Lung (tissue), 12 donors: ENCODE measurements around the gene AGAP1. TPM values are rescaled to one million over a fixed set of nuclear protein-coding genes. Genes with fewer than 3 reads are reported as not detected.
"Not testable (repeated sequence)": the region's sequence is repeated elsewhere in the genome, so short reads cannot be mapped to it uniquely, and the experiment has no call there.

Source experiments
- ATAC-seq: fragments of 200-7000 bp; cut with Tn5 transposase; one replicate; pipeline ENCODE4 v1.9.1; 2020; ENCODE audit warnings: moderate number of reproducible peaks; ENCODE audit not compliant: insufficient read depth, low FRiP score
- DNase-seq, 3 donors: peaks; one replicate each; pipeline ENCODE4 v3.0.0-alpha.2; 2013 to 2017
- H3K27ac ChIP-seq, 2 donors: one replicate each; pipeline ENCODE4 v1.5.1; 2013; ENCODE audit warnings: mild to moderate bottlenecking in 2 of 2, moderate library complexity in 2 of 2, control low read depth in 1 of 2, inconsistent platforms in 1 of 2, low read depth in 1 of 2, low read length in 1 of 2
- H3K27me3 ChIP-seq, 3 donors: one replicate each; pipeline ENCODE4 v1.5.1; 2013; ENCODE audit warnings: low read length in 2 of 3; ENCODE audit not compliant: control insufficient read depth in 3 of 3, insufficient read depth in 3 of 3
- H3K36me3 ChIP-seq, 4 donors: one replicate each; pipeline ENCODE4 v1.5.1; 2013; ENCODE audit warnings: low read length in 4 of 4, mild to moderate bottlenecking in 1 of 4, moderate library complexity in 1 of 4; ENCODE audit not compliant: control insufficient read depth in 4 of 4, insufficient read depth in 4 of 4
- H3K4me1 ChIP-seq, 5 donors: one replicate each; pipeline ENCODE4 v1.5.1; 2013; ENCODE audit warnings: low read length in 5 of 5, mild to moderate bottlenecking in 2 of 5, moderate library complexity in 1 of 5; ENCODE audit not compliant: control insufficient read depth in 5 of 5, insufficient read depth in 5 of 5
- H3K4me3 ChIP-seq: one replicate; pipeline ENCODE4 v1.5.1; 2013; ENCODE audit warnings: mild to moderate bottlenecking, control low read depth, moderate library complexity
- H3K9ac ChIP-seq, 2 donors: one replicate each; pipeline ENCODE4 v1.5.1; 2013; ENCODE audit warnings: low read length in 2 of 2, control low read depth in 1 of 2; ENCODE audit not compliant: insufficient read depth in 1 of 2
- H3K9me3 ChIP-seq, 4 donors: one replicate each; pipeline ENCODE4 v1.5.1; 2013; ENCODE audit warnings: low read length in 3 of 4, mild to moderate bottlenecking in 1 of 4, moderate library complexity in 1 of 4; ENCODE audit not compliant: control insufficient read depth in 4 of 4, insufficient read depth in 3 of 4
- CTCF ChIP-seq: IDR thresholded peaks from 2 replicates; pipeline ENCODE4 v1.5.1; 2012; ENCODE audit warnings: mild to moderate bottlenecking; ENCODE audit errors: control extremely low read depth, extremely low read depth
- WGBS, 2 donors: extraction: QIAGEN DNeasy Blood & Tissue Kit; methylation state at CpG; one replicate each; pipeline ENCODE4 v1.1.7; 2013; 5-methylcytosine and 5-hydroxymethylcytosine counted together
- polyA plus RNA-seq, 2 donors: library from polyadenylated mRNA; stranded (reverse); fragments of 200-250 nt; gene quantifications; one replicate each; pipeline ENCODE4 v1.2.1, GENCODE V29; 2013
- total RNA-seq, 2 donors: library from RNA; depleted of rRNA in 1 of 2; stranded (reverse); fragments of >200 nt in 1 of 2; gene quantifications; one replicate each; pipeline ENCODE4 v1.2.1, GENCODE V29; 2014 to 2021
- donor health status: control.
- donor health status: control.
- donor health status: Bipolar disorder and iron deficiency.
- donor health status: healthy.
- donor health status: DM: yes; HTN: yes; CAD: no.

Gene AGAP1
- total and polyA plus RNA-seq, 4 donors = 6.6 to 39.4 (median 20.2) TPM

GRCh38 chr2:235601960-235602704 lies 108.3 kb downstream of the AGAP1 start:
- Histone ChIP-seq H3K27ac (no peak overlapping the region), H3K27me3 (no peaks in the 10 kb centered on the region), H3K9ac (no peak overlapping the region), H3K36me3 (no peaks in the 10 kb centered on the region), H3K9me3 (no peaks in the 10 kb centered on the region), H3K4me1 (peaks cover 0 to 10% (median 3%) of the 10 kb centered on the region in 5 donors), H3K4me3 (no peak overlapping the region)
- TF ChIP-seq CTCF = no peak
- no peak for ATAC-seq
- 82 to 86% methylated on average over 12 of the region's 12 CpGs for WGBS, 2 donors
- DNase-seq = no peak

GRCh38 chr2:235602971-235603370 lies 109.1 kb downstream of the AGAP1 start:
- ATAC-seq, H3K27me3 ChIP-seq, H3K4me3 ChIP-seq, H3K9me3 ChIP-seq, DNase-seq, H3K36me3 ChIP-seq, H3K27ac ChIP-seq, H3K4me1 ChIP-seq, H3K9ac ChIP-seq: not testable (repeated sequence)
- 84 to 100% methylated on average over 7 of the region's 7 CpGs for WGBS, 2 donors

GRCh38 chr2:235603659-235604058 lies 109.8 kb downstream of the AGAP1 start:
- no peak for ATAC-seq
- DNase-seq = peak in 1 of 3 donors; percentile 20
- Histone ChIP-seq H3K27ac (no peak overlapping the region), H3K4me3 (no peak overlapping the region), H3K9me3 (no peaks in the 10 kb centered on the region), H3K9ac (no peak overlapping the region), H3K4me1 (peaks cover 0 to 10% (median 2%) of the 10 kb centered on the region in 5 donors), H3K27me3 (no peaks in the 10 kb centered on the region), H3K36me3 (no peaks in the 10 kb centered on the region)
- TF ChIP-seq CTCF = no peak
- 69 to 83% methylated on average over 8 of the region's 8 CpGs for WGBS, 2 donors

GRCh38 chr2:235605312-235606003 lies 111.6 kb downstream of the AGAP1 start:
- Histone ChIP-seq H3K27ac (no peak overlapping the region), H3K36me3 (no peaks in the 10 kb centered on the region), H3K4me3 (no peak overlapping the region), H3K27me3 (no peaks in the 10 kb centered on the region), H3K9me3 (no peaks in the 10 kb centered on the region), H3K9ac (no peak overlapping the region), H3K4me1 (peaks cover 0 to 10% (median 3%) of the 10 kb centered on the region in 5 donors)
- ATAC-seq (peak; percentile 28), DNase-seq (peak; percentile 81 to 83 (median 82))
- WGBS, 2 donors = 52 to 53% methylated on average over 22 of the region's 22 CpGs
- TF ChIP-seq CTCF = no peak
